H9 (cell line): ENCODE measurements around the gene ELP6. TPM values are rescaled to one million over a fixed set of nuclear protein-coding genes. Genes with fewer than 3 reads are reported as not detected.
"Not testable (repeated sequence)": the region's sequence is repeated elsewhere in the genome, so short reads cannot be mapped to it uniquely, and the experiment has no call there.

ENCODE experiments used
- DNase-seq: peaks from one replicate; pipeline ENCODE4 v3.0.0-alpha.2; 2017
- H2AFZ ChIP-seq: one replicate; pipeline ENCODE4 v1.6.1; 2013; ENCODE audit warnings: mild to moderate bottlenecking, low read length, control low read depth, moderate library complexity
- H2AK5ac ChIP-seq: 2 replicates; pipeline ENCODE4 v1.6.1; 2013; ENCODE audit warnings: low read length, control low read depth, mixed read lengths; ENCODE audit not compliant: insufficient read length
- H2BK120ac ChIP-seq: one replicate; pipeline ENCODE4 v1.6.1; 2013; ENCODE audit warnings: low read depth, mild to moderate bottlenecking, low read length, control low read depth, inconsistent platforms; ENCODE audit not compliant: poor library complexity, severe bottlenecking
- H2BK12ac ChIP-seq: 2 replicates; pipeline ENCODE4 v1.6.1; 2013; ENCODE audit warnings: low read length, control low read depth, mixed read lengths, low read depth; ENCODE audit not compliant: insufficient read length
- H2BK15ac ChIP-seq: 2 replicates; pipeline ENCODE4 v1.6.1; 2013; ENCODE audit warnings: low read depth, low read length, control low read depth
- H2BK20ac ChIP-seq: one replicate; pipeline ENCODE4 v1.6.1; 2013; ENCODE audit warnings: low read depth, mild to moderate bottlenecking, low read length, control low read depth, inconsistent platforms; ENCODE audit not compliant: poor library complexity, severe bottlenecking
- H2BK5ac ChIP-seq: 2 replicates; pipeline ENCODE4 v1.6.1; 2013; ENCODE audit warnings: low read length, control low read depth, mixed read lengths; ENCODE audit not compliant: insufficient read length
- H3K14ac ChIP-seq: 2 replicates; pipeline ENCODE4 v1.6.1; 2013; ENCODE audit warnings: low read length, control low read depth; ENCODE audit not compliant: insufficient read depth
- H3K18ac ChIP-seq: 2 replicates; pipeline ENCODE4 v1.6.1; 2013; ENCODE audit warnings: low read depth, mild to moderate bottlenecking, mixed read lengths, low read length, control low read depth; ENCODE audit not compliant: insufficient read length
- H3K23ac ChIP-seq: 2 replicates; pipeline ENCODE4 v1.6.1; 2013; ENCODE audit warnings: low read length, control low read depth, mixed read lengths, low read depth; ENCODE audit not compliant: insufficient read length
- H3K23me2 ChIP-seq: 2 replicates; pipeline ENCODE4 v1.6.1; 2013; ENCODE audit warnings: low read depth, mild to moderate bottlenecking, mixed read lengths, low read length, control low read depth; ENCODE audit not compliant: insufficient read length, poor library complexity, severe bottlenecking
- H3K27ac ChIP-seq: 2 replicates; pipeline ENCODE4 v1.5.1; 2013; ENCODE audit warnings: low read length, control low read depth, mixed read lengths, low read depth; ENCODE audit not compliant: insufficient read length
- H3K27me3 ChIP-seq: 2 replicates; pipeline ENCODE4 v1.6.1; 2013; ENCODE audit warnings: low read length, control low read depth, inconsistent platforms; ENCODE audit not compliant: insufficient read depth
- H3K4ac ChIP-seq: 2 replicates; pipeline ENCODE4 v1.6.1; 2013; ENCODE audit warnings: low read depth, mild to moderate bottlenecking, control low read depth, inconsistent platforms, low read length, moderate library complexity
- H3K4me1 ChIP-seq: 2 replicates; pipeline ENCODE4 v1.6.1; 2013; ENCODE audit warnings: low read length, control low read depth, inconsistent platforms; ENCODE audit not compliant: insufficient read depth
- H3K4me2 ChIP-seq: 2 replicates; pipeline ENCODE4 v1.6.1; 2013; ENCODE audit warnings: low read length, control low read depth, mixed read lengths; ENCODE audit not compliant: insufficient read length, insufficient read depth
- H3K56ac ChIP-seq: 2 replicates; pipeline ENCODE4 v1.6.1; 2013; ENCODE audit warnings: low read depth, mild to moderate bottlenecking, mixed read lengths, low read length, control low read depth; ENCODE audit not compliant: insufficient read length
- H3K79me1 ChIP-seq: 2 replicates; pipeline ENCODE4 v1.6.1; 2013; ENCODE audit warnings: low read depth, mild to moderate bottlenecking, moderate library complexity, low read length, control low read depth, inconsistent platforms; ENCODE audit not compliant: insufficient read depth, poor library complexity, severe bottlenecking
- H3K79me2 ChIP-seq: 2 replicates; pipeline ENCODE4 v1.6.1; 2013; ENCODE audit warnings: low read length, control low read depth, inconsistent platforms; ENCODE audit not compliant: insufficient read depth
- H3K9ac ChIP-seq: 2 replicates; pipeline ENCODE4 v1.6.1; 2013; ENCODE audit warnings: low read length, control low read depth, mixed read lengths; ENCODE audit not compliant: insufficient read length; ENCODE audit errors: extremely low read depth
- H3K9me3 ChIP-seq: one replicate; pipeline ENCODE4 v1.6.1; 2013; ENCODE audit warnings: low read depth, low read length, inconsistent platforms; ENCODE audit not compliant: control insufficient read depth
- H3T11ph ChIP-seq: one replicate; pipeline ENCODE4 v1.6.1; 2013; ENCODE audit warnings: mild to moderate bottlenecking, low read length, control low read depth, inconsistent platforms
- H4K20me1 ChIP-seq: one replicate; pipeline ENCODE4 v1.6.1; 2013; ENCODE audit not compliant: control insufficient read depth, insufficient read length, insufficient read depth
- H4K5ac ChIP-seq: 2 replicates; pipeline ENCODE4 v1.6.1; 2013; ENCODE audit warnings: low read depth, mild to moderate bottlenecking, mixed read lengths, low read length, control low read depth; ENCODE audit not compliant: insufficient read length
- H4K8ac ChIP-seq: replicated peaks from 2 replicates; pipeline ENCODE4 v1.6.1; 2013; ENCODE audit warnings: low read length, control low read depth, mixed read lengths, low read depth; ENCODE audit not compliant: insufficient read length
- H4K91ac ChIP-seq: 2 replicates; pipeline ENCODE4 v1.6.1; 2013; ENCODE audit warnings: low read depth, mild to moderate bottlenecking, moderate library complexity, mixed read lengths, low read length, control low read depth; ENCODE audit not compliant: insufficient read length
- H3K27ac Mint-ChIP-seq, 3 experiments: 2 replicates in 2 of 3; 3 replicates in 1 of 3; pipeline ENCODE4 v1.8.0; 2020 to 2021; ENCODE audit warnings: mixed read lengths in 3 of 3, mild to moderate bottlenecking in 1 of 3, moderate library complexity in 1 of 3
- H3K27me3 Mint-ChIP-seq: 2 replicates; pipeline ENCODE4 v1.8.0; 2021; ENCODE audit warnings: low read depth, mild to moderate bottlenecking, moderate library complexity, mixed read lengths
- H3K36me3 Mint-ChIP-seq, 3 experiments: 2 replicates in 2 of 3; 3 replicates in 1 of 3; pipeline ENCODE4 v1.8.0; 2020 to 2021; ENCODE audit warnings: low read depth in 3 of 3, mixed read lengths in 3 of 3; ENCODE audit not compliant: insufficient read depth in 1 of 3
- H3K4me1 Mint-ChIP-seq, 2 experiments: 2 replicates each; pipeline ENCODE4 v1.8.0; 2020; ENCODE audit warnings: mixed read lengths in 2 of 2
- H3K4me3 Mint-ChIP-seq, 2 experiments: 2 replicates in 1 of 2; 3 replicates in 1 of 2; pipeline ENCODE4 v1.8.0; 2020 to 2021; ENCODE audit warnings: mild to moderate bottlenecking in 2 of 2, mixed read lengths in 2 of 2, moderate library complexity in 1 of 2
- H3K9me3 Mint-ChIP-seq, 2 experiments: 2 replicates in 1 of 2; 3 replicates in 1 of 2; pipeline ENCODE4 v1.8.0; 2020; ENCODE audit warnings: mild to moderate bottlenecking in 2 of 2, mixed read lengths in 2 of 2, moderate library complexity in 1 of 2
- CTCF ChIP-seq: fragments of 200-600 bp; sonication (generic); conservative IDR thresholded peaks from 3 replicates; pipeline ENCODE4 v1.8.0; 2021; ENCODE audit warnings: antibody characterized with exemption, mild to moderate bottlenecking
- WGBS: extraction: QIAGEN DNeasy Blood & Tissue Kit; methylation state at CpG from one replicate; pipeline ENCODE4 v1.1.7; 2013; ENCODE audit warnings: missing lambda C conversion rate, low lambda C conversion rate, mixed read lengths; ENCODE audit not compliant: insufficient read length; ENCODE audit errors: extremely low coverage; 5-methylcytosine and 5-hydroxymethylcytosine counted together
- total RNA-seq: library from RNA; stranded (reverse); gene quantifications from 2 replicates; pipeline ENCODE4 v1.2.1, GENCODE V29; 2021

The ELP6 gene
- total RNA-seq, 1 experiment from 2014 or later = 53.9 TPM

- no CpG with 5 or more reads among the region's 3 CpGs for WGBS
Observed at GRCh38 chr3:47469616-47470015, 43.9 kb downstream of the ELP6 start.

GRCh38 chr3:47468315-47468714 is 45.2 kb downstream of the ELP6 start:
- Histone ChIP-seq H3K79me1 (peaks cover 17% of the 10 kb centered on the region), H3K79me2 (peaks cover 18% of the 10 kb centered on the region; the same call in 1 of the 2 replicates)
- H3K4me1 ChIP-seq, H3K9me3 ChIP-seq, DNase-seq, H3K4me2 ChIP-seq, H3K56ac ChIP-seq, H3K4ac ChIP-seq, H3K9ac ChIP-seq, H2BK120ac ChIP-seq, H2BK5ac ChIP-seq, H3T11ph ChIP-seq, H3K14ac ChIP-seq, H3K18ac ChIP-seq, H2AFZ ChIP-seq, H2BK15ac ChIP-seq, H3K23ac ChIP-seq, H3K27ac Mint-ChIP-seq, H2BK12ac ChIP-seq, H3K4me3 Mint-ChIP-seq, H4K5ac ChIP-seq, H4K8ac ChIP-seq, H2BK20ac ChIP-seq, H3K9me3 Mint-ChIP-seq, H3K27me3 ChIP-seq, H3K27me3 Mint-ChIP-seq, H2AK5ac ChIP-seq, H4K20me1 ChIP-seq, H4K91ac ChIP-seq, H3K4me1 Mint-ChIP-seq, H3K23me2 ChIP-seq, H3K27ac ChIP-seq: not testable (repeated sequence)
- peaks cover 7 to 19% (median 15%) of the 10 kb centered on the region in 3 experiments for H3K36me3 Mint-ChIP-seq
- no CpG with 5 or more reads among the region's 1 CpG for WGBS

More at GRCh38 chr3:47469616-47470015, 43.9 kb downstream of the ELP6 start:
- H3K4me2 ChIP-seq = no peak overlapping the region
- no peaks in the 10 kb centered on the region for H4K20me1 ChIP-seq
- Mint-ChIP-seq H3K27ac (no peak overlapping the region), H3K27me3 (no peaks in the 10 kb centered on the region), H3K4me1 (peaks cover 13 to 15% of the 10 kb centered on the region in 2 experiments), H3K36me3 (peaks cover 7 to 16% (median 15%) of the 10 kb centered on the region in 3 experiments), H3K9me3 (peaks cover 0 to 2% of the 10 kb centered on the region in 2 experiments; a peak in 1 of 5 replicates), H3K4me3 (no peak overlapping the region; a peak in 1 of 5 replicates)
- no peak overlapping the region for H3T11ph ChIP-seq
- no peaks in the 10 kb centered on the region for H3K23me2 ChIP-seq
- H3K4ac ChIP-seq = no peak overlapping the region
- no peaks in the 10 kb centered on the region for H3K4me1 ChIP-seq
- no peaks in the 10 kb centered on the region for H3K9me3 ChIP-seq
- no peak overlapping the region for H4K8ac ChIP-seq
- H2BK15ac ChIP-seq = no peak overlapping the region
- H4K91ac ChIP-seq = no peak overlapping the region
- H3K56ac ChIP-seq = no peak overlapping the region
- H3K79me1 ChIP-seq = peaks cover 18% of the 10 kb centered on the region
- H4K5ac ChIP-seq = no peak overlapping the region
- H2BK5ac ChIP-seq = no peak overlapping the region
- no peak overlapping the region for H2AFZ ChIP-seq
- H3K9ac ChIP-seq = no peak overlapping the region
- no peak overlapping the region for H2BK120ac ChIP-seq
- no peak overlapping the region for H3K18ac ChIP-seq
- peaks cover 23% of the 10 kb centered on the region; the same call in 1 of the 2 replicates for H3K79me2 ChIP-seq
- DNase-seq = no peak
- H3K27ac ChIP-seq = no peak overlapping the region
- TF ChIP-seq CTCF = no peak
- H2BK20ac ChIP-seq = no peak overlapping the region
- no peak overlapping the region for H2AK5ac ChIP-seq
- H3K23ac ChIP-seq = no peak overlapping the region
- no peak overlapping the region for H2BK12ac ChIP-seq
- no peak overlapping the region for H3K14ac ChIP-seq
- H3K27me3 ChIP-seq = no peaks in the 10 kb centered on the region
